WTC11 (cell line): ENCODE measurements around the gene HAP1.

Experiments
- CTCF ChIP-seq: fragments of 200-600 bp; IDR thresholded peaks from 2 replicates; pipeline ENCODE4 v1.8.0; 2022; ENCODE audit warnings: antibody characterized with exemption
- HMGXB4 ChIP-seq: sonication (generic); formaldehyde crosslinking; IDR thresholded peaks from 2 replicates; pipeline ENCODE4 v1.8.1; 2023; ENCODE audit warnings: mild to moderate bottlenecking, moderate library complexity, missing genetic modification reagents
- JUN ChIP-seq: sonication (generic); formaldehyde crosslinking; IDR thresholded peaks from 2 replicates; pipeline ENCODE4 v1.8.0; 2023; ENCODE audit warnings: mild to moderate bottlenecking, missing genetic modification reagents
- MAX ChIP-seq: sonication (generic); formaldehyde crosslinking; IDR thresholded peaks from 2 replicates; pipeline ENCODE4 v1.8.0; 2022; ENCODE audit warnings: mild to moderate bottlenecking, missing genetic modification reagents
- RORB ChIP-seq: fragments of 250-450 bp; sonication (Bioruptor Pico); IDR thresholded peaks from 2 replicates; pipeline ENCODE4 v1.9.0; 2021; ENCODE audit warnings: mild to moderate bottlenecking
- TF ChIP-seq, protein P1 (sequence below): sonication (generic); formaldehyde crosslinking; IDR thresholded peaks from 2 replicates; pipeline ENCODE4 v1.8.1; 2022; ENCODE audit warnings: low read depth, mild to moderate bottlenecking, moderate library complexity, missing genetic modification reagents, borderline replicate concordance

GRCh38 chr17:41681776-41682175 lies 52.7 kb downstream of the HAP1 start:
- TF ChIP-seq CTCF (no peak), MAX (no peak), JUN (CRISPR knock-in tag) (no peak), HMGXB4 (CRISPR knock-in tag) (no peak), RORB (CRISPR knock-in tag) (no peak)
- TF ChIP-seq, protein P1, sequence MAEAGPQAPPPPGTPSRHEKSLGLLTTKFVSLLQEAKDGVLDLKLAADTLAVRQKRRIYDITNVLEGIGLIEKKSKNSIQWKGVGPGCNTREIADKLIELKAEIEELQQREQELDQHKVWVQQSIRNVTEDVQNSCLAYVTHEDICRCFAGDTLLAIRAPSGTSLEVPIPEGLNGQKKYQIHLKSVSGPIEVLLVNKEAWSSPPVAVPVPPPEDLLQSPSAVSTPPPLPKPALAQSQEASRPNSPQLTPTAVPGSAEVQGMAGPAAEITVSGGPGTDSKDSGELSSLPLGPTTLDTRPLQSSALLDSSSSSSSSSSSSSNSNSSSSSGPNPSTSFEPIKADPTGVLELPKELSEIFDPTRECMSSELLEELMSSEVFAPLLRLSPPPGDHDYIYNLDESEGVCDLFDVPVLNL (CRISPR knock-in tag): no peak
